Measurements from ENCODE around the gene CLDN5.

The CLDN5 gene

DNA sequence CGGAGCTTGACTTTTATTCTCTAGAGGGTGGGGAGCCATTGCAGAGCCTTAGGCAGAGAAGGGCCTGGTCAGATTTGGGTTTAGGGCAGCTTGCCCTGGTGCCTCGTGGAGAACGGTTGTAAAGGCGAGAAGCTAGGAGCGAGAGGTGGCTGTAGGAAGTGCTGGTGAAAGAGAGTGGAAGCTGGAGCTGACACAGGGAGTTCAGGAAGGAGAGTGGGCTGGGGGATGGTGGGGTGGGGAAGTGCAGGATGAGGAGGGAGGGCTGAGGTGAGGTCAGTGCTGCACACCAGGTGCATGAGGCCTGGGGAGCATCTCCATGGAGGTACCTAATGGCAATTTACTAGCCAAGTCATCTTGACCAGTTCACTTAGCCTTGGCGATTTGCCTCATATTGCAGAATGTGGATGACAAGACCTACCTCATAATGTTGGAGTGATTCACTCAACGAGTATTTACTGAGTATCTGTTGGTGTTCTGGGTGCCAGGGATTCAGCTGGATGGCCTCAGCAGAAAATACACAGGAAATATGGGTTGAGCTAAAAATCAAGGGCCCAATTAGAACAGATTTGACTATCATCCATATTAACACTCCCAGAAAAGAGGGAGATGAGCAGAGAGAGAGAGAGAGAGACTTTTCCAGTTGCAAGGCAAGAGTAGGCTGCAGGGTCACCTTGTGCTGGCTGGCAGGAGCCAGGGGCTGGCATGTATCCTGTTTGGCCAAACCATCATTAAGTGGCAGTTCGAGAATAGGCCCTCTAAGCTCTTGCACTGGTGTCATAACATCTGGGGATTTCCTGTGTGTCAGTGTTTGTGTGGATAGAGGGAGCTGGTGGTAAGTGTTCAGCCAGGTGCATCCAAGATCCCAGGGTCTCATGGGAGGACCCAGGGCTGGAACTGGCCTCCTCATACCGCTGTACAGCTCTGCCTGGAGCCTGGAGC, 44.4 kb upstream of the CLDN5 start:
- Histone ChIP-seq H3K4me1 (ENCODE audit: control insufficient read depth in 1 of 2, insufficient read depth in 1 of 2, low read depth in 1 of 2, low read length in 1 of 2) (peaks cover 12 to 14% of the 10 kb centered on the region in 2 experiments), H3K27me3 (no peaks in the 10 kb centered on the region), H3K4me3 (ENCODE audit: low read depth in 1 of 2, low read length in 1 of 2) (no peak overlapping the region), H3K9me3 (no peaks in the 10 kb centered on the region), H3K36me3 (no peaks in the 10 kb centered on the region), H3K27ac (no peak overlapping the region)
- TF ChIP-seq, protein P1, sequence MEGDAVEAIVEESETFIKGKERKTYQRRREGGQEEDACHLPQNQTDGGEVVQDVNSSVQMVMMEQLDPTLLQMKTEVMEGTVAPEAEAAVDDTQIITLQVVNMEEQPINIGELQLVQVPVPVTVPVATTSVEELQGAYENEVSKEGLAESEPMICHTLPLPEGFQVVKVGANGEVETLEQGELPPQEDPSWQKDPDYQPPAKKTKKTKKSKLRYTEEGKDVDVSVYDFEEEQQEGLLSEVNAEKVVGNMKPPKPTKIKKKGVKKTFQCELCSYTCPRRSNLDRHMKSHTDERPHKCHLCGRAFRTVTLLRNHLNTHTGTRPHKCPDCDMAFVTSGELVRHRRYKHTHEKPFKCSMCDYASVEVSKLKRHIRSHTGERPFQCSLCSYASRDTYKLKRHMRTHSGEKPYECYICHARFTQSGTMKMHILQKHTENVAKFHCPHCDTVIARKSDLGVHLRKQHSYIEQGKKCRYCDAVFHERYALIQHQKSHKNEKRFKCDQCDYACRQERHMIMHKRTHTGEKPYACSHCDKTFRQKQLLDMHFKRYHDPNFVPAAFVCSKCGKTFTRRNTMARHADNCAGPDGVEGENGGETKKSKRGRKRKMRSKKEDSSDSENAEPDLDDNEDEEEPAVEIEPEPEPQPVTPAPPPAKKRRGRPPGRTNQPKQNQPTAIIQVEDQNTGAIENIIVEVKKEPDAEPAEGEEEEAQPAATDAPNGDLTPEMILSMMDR (IDR thresholded peaks at IDR 0.05): no peak

DNA sequence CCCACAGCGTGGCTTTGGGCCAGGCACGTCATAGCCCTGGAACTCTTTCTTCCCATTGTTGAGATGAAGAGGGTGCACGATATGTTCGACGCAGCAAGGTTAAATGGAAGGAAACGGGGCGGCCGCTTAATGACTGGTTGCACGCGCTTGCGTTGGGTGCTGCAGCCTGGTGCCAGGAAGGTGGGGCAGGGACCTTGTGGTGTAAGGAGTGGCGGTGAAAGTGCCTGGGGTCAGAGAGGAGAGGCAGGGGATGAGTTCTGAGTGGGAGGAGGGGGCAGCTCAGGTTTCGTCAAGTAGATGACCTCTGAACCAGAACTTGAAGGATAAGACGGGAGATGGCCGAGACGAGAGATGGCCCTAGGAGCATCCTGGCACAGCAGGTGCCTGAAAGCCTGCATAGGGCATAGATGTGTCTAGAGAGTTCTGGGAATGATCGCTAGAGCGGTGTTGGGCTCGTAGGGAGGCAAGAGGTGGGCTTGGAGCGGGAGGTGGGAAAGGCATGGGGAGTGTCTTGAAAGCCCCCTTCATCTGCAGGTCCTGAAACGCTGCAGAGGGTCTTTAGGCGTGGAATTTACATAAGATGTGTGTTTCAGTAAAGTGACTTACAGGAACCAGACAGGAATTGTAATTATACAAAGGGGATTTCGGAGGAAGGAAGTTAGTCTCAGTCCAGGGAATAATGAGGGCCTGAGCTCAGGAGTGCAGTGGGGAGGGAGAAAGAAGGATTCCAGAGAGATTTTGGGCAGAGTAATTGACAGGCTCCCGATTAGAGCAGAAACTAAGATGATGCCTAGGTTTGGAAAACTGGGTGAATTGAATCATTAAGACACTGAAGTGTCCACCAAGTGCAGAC, 43.2 kb upstream of the CLDN5 start:
- Histone ChIP-seq H3K36me3 (no peaks in the 10 kb centered on the region), H3K9me3 (no peaks in the 10 kb centered on the region), H3K27me3 (no peaks in the 10 kb centered on the region), H3K4me1 (ENCODE audit: control insufficient read depth in 1 of 2, insufficient read depth in 1 of 2, low read depth in 1 of 2, low read length in 1 of 2) (peaks cover 12 to 14% of the 10 kb centered on the region in 2 experiments), H3K4me3 (ENCODE audit: low read depth in 1 of 2, low read length in 1 of 2) (no peak overlapping the region), H3K27ac (no peak overlapping the region)
- TF ChIP-seq, protein P1 (IDR thresholded peaks at IDR 0.05): no peak

DNA sequence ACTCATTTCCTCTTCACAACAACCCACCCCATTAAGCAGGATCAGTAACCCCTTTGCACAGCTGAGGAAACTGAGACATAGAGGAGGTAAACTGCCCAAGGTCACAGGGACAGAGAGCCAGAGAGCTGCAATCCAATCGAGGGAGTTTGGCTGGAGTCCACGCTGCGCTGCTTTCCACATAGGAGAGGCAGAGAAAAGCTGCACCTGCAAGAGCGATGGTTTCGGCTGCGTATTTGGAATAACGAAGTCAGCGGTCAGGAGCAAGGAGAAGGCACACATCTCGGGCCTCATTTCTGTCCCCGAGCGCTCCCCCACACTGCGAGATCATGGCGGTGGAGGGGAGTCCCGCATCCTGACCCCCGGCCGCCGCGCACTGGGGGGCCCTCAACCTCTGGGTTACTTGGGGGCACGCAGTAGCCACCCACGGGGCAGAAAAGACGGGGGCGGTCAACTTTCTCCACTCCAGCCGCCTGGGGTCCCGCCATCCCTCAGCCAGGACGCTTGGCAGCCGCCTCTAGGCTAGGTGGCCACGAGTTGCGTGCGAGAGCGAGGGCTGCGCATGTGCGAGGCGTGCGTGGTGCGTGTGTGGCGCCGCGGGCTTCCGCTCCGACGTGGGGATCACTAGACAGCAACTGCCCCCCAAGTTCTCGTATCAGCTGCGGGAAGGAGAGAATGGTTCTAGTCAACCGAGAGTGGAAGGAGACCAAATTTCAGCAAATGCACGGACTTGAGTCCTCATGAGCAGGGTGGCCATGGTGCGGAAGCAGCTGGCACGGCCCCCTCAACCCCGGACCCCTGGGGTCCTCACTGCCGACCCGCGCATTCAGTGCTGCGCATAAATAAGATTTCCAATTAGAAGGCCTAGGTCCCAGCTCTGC, 42.3 kb upstream of the CLDN5 start:
- Histone ChIP-seq H3K4me1 (ENCODE audit: control insufficient read depth in 1 of 2, insufficient read depth in 1 of 2, low read depth in 1 of 2, low read length in 1 of 2) (peaks cover 12 to 14% of the 10 kb centered on the region in 2 experiments), H3K36me3 (no peaks in the 10 kb centered on the region), H3K9me3 (no peaks in the 10 kb centered on the region), H3K27ac (peak overlapping the region; percentile 26), H3K4me3 (ENCODE audit: low read depth in 1 of 2, low read length in 1 of 2) (no peak overlapping the region), H3K27me3 (no peaks in the 10 kb centered on the region)
- TF ChIP-seq, protein P1 (IDR thresholded peaks at IDR 0.05): no peak

DNA sequence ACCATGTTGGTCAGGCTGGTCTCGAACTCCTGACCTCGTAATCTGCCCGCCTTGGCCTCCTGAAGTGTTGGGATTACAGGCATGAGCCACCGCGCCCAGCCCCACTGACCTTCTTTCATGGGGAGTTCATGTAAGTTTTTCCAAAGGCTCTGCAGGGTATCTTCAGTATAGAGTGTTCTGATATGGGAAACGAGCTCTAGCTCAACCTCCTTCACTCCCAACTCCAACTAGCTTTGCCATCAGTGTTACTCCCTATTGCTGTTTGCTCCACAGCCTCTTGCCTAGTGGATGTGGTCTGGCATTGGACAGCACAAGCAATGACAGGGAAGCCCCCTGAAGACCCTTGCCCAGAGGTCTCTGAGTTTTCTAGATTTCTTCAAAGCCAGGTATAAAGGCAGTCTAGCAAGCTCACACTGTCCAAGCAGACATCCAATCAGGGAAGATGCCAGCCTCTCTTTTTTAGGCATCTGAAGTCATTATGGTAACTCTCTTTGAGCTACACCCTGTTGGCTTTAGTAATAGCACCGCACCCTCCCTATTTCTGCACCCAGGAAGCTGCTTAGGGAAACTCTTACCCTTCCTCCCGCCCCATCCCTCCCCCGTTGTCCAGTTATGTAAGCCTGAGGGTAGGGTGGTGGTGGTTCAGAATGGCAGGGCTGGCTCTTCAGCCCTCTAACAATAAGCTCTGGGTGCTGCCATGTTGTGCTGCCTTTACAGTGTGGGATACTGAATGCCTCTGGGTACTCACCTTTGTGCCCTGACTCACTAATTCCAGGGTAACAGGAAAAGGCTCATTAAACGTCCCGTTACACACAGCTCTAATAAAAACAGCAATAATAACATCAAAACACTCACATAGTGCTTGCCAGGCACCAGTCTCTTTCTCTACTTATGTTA, 41.4 kb upstream of the CLDN5 start:
- H3K9me3 ChIP-seq: no peaks in the 10 kb centered on the region
- TF ChIP-seq, protein P1 (IDR thresholded peaks at IDR 0.05): no peak
- peak overlapping the region; percentile 26 for H3K27ac ChIP-seq
- H3K36me3 ChIP-seq: no peaks in the 10 kb centered on the region
- no peaks in the 10 kb centered on the region for H3K27me3 ChIP-seq
- H3K4me1 ChIP-seq (ENCODE audit: control insufficient read depth in 1 of 2, insufficient read depth in 1 of 2, low read depth in 1 of 2, low read length in 1 of 2): peaks cover 12 to 14% of the 10 kb centered on the region in 2 experiments
- no peak overlapping the region for H3K4me3 ChIP-seq (ENCODE audit: low read depth in 1 of 2, low read length in 1 of 2)

Data from neutrophil (primary cell).